ENCODE data around the gene TIPRL.

GRCh38 chr1:168245042-168245441, 66.3 kb downstream of the TIPRL start:
- TF ChIP-seq CTCF (IDR thresholded peaks at IDR 0.05) (no peak), POLR2A (IDR thresholded peaks at IDR 0.05) (no peak)

Measured in thyroid gland (tissue), 4 donors.